Measurements from ENCODE around the gene TRIM63.

TRIM63 gene

DNA sequence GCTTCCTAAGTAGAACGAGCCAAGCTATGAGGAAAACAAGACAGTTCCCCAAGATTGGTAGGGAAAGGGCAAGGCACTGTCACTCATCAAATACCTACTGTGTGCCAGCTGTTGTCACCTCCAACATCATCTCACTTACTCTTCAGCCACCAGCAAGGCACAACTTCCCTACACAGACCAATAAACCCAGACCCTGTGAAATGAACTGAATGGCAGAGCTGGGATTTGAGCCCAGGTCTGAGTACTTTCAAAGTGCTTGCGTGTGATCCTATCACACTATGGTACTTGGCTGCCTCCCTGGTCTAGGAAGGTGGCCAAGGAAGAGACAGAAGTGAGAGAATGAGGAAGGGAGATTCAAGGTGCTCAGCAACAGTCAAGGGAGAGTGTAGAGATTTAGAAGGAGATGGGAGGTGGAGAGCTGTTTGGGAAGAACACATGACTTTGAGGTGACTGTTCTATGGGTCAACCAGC is 16.7 kb upstream of the TRIM63 start:
- DNase-seq = no peak

DNA sequence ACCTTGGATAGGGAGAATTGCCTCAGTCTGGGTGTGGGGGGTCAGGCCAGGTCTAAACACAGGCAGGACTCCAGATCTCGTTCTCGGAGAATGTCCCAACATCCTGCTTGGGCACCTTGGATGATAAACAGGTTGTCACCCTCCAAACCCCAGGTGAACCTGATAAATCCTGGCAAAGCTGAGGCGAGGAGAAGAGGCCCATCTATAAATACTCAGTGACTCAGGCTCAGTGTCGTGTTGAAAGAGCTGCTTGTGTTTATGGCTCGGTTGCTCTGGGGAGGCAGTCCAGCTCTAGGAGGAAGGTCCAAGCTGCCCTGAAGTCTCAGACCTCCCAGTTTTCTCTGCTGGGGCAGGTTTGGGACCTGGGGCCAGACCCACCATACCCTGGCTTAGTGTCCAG is 15.8 kb upstream of the TRIM63 start:
- DNase-seq = no peak

DNA sequence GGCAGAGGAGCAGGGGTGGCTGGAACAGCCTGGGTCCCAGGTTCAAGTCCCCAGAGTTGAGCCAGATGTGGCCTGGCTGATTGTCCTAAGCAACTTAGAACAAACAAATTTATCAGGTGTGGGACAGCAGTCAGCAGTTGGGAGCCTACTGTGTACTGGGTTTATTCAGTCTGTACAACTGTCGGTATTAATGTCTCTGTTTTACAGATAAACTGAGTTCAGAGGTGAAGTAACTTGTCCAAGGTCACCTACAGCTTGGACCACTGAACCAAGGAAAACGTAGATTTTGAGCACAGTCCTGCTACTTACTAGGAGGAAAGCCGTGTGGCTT is 14.6 kb upstream of the TRIM63 start:
- DNase-seq = no peak

- no peak for DNase-seq
Observed at GRCh38 chr1:26081267-26082019, 14.0 kb upstream of the TRIM63 start.

- DNase-seq = no peak
Observed at GRCh38 chr1:26079960-26080814, 12.8 kb upstream of the TRIM63 start.

GRCh38 chr1:26079178-26079563 is 11.7 kb upstream of the TRIM63 start:
- DNase-seq = no peak

- DNase-seq = no peak
Observed at GRCh38 chr1:26078286-26079177, 11.1 kb upstream of the TRIM63 start.

DNA sequence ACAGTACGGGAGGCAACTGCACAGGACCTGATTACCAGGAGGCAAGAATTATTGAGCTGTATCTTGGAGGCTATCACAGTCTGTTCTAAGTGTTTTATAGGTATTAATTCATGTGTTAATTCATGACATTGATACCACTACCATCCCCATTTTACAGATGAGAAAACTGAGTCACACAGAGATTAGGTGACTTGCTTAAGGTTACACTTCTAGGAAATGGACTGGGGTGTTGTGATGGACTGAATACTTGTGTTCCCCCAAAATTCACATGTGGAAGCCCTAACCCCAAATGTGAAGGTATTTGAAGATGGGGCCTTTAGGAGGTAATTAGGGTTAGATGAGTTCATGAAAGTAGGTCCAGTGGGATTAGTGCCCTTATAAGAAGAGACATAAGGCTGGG is 10.1 kb upstream of the TRIM63 start:
- no peak for DNase-seq

DNA sequence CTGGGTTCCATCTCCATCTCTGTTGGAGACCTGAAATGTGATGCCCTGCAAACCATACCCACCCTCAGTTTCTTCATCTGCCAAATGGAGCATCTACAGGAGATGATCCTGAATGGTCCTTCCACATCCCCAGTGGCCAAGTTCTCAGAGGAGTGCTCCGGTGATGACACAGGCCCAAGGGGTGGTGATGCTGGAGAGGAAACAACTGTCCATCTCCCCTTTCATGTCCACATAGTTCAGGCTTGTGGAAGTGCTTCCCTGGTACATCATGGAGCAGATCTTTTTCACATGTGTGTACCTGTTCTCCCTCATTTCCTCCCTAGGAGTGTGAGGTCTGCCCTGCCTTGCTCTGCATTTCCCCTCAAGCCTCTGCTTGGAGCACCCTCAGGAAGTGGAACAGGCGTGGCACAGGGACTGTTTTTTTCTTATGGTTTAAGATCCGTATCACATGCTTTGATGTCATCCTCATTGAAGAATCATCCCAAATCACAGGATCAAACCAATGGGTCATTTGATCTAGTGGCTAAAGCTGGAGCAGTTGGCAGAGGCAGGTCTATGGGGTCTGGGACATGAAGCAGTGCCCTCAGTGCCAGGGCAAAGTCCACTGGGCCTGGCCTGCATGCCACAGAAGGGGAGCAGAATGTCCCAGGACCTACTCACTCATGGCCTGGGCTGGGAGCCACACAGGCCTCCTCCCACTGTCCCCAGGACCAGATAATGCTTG is 8.2 kb upstream of the TRIM63 start:
- DNase-seq = no peak

DNA sequence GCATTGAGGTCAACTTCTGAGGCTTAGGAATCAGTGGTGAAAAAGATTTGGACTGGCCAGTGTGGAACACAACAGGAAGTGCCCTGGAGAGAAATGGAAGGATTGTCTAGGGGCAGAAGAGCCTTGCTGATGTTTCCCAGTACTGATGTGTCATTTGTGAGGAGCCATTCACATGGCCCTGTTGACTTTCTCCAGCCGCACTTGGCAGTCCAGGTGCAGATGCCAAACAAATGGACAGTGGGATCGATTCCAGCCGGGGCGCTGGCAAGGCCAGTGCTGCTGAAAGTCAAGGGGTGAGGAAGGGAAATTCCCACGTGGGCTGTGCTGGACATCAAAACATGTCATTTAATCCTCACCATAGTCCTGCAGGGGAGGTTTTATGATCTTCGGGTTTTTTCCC is 4.9 kb upstream of the TRIM63 start:
- no peak for DNase-seq

DNA sequence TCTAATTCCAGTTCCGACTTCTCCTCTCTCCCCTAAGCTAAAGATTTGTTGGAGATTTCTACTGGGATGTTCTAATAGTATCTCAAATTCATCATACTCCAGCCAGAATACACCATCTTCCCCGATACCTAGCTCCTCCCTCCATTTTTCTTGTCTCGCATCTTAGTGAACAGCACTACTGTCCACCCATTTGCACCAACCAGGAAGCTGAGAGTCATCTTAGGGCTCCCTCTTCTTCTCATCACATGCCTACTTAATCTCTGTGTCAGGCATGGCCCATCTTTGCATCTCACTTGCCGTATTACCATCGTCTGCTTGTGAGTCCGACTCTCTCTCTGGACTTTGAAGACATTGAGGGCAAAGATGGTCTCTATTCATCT is 3.5 kb upstream of the TRIM63 start:
- DNase-seq = no peak

GRCh38 chr1:26070296-26070962 is 3.0 kb upstream of the TRIM63 start:
- no peak for DNase-seq

DNA sequence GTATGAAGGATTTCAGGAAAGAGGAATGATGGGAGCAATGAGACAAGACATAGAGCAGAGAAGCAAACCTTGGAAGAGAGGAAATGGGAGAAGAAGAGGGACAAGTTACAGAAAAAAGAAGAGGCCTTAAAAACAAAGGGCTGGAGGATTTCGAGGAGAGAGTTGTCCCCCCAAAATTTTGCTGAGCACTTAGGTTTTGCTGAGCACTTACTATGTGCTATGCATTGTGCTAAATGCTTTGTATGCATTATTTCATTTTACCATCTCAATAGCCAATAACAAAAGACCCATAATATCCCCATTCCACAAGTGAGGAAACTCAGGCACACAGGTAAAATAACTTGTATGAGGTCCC is 2.5 kb upstream of the TRIM63 start:
- DNase-seq = no peak

- DNase-seq = no peak
Observed at GRCh38 chr1:26066857-26067256, 573 bp downstream of the TRIM63 start.

- DNase-seq = no peak
Observed at GRCh38 chr1:26066160-26066559, 1.3 kb downstream of the TRIM63 start.

DNA sequence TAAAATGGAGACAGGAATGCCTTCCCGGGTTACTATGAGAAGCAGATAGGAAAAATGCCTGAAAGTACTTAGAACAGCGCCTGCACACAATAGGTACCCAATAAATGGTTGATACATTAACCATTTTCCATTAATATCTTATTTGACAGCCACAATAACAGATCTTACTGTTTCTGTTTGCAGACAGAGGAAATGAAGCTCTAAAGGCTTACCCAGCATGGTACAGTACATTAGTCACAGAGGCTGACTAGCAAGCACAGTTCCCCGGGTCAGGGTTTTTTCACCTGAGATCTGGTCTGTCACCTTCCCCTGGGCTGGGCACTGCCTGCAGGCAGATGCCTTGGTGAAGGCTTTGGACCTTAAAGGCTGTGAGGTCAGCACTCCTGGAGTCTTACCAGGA is 2.9 kb downstream of the TRIM63 start:
- no peak for DNase-seq

DNA sequence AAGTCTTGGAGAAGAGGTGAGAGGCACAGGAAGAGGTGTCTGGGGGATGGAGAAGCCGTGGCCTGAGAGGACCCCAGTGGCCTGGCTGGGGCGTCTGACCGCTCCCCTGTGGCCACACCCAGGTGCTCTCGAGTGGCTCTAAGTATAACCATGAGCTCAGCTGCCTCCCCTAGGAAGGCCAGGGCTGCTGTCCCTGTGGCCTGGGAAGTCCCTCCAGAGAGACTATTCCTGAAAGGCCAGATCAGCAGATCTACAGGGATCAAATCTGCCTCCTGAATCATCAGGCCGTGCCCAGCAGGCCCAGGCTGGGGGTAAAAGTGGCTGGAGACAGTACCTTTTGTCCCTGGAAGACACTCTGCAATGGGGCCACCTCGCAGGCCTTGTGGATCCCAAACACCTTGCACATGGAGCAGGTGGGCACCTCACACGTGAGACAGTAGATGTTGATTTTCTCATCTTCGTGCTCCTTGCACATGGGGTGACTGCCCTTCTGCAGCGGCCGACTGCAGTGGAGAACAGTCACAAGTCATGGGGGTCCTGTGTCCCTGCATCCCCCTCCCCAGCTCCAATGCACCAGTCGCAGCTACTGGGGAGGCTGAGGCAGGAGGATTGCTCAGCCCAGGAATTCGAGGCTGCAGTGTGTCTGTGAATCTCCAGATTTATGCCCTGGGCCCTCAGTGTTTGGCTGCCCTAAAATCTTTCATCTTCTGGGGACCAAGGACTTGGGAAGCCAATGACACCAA is 6.4 kb downstream of the TRIM63 start:
- DNase-seq = no peak

- DNase-seq = no peak
Observed at GRCh38 chr1:26059906-26060305, 7.5 kb downstream of the TRIM63 start.

DNA sequence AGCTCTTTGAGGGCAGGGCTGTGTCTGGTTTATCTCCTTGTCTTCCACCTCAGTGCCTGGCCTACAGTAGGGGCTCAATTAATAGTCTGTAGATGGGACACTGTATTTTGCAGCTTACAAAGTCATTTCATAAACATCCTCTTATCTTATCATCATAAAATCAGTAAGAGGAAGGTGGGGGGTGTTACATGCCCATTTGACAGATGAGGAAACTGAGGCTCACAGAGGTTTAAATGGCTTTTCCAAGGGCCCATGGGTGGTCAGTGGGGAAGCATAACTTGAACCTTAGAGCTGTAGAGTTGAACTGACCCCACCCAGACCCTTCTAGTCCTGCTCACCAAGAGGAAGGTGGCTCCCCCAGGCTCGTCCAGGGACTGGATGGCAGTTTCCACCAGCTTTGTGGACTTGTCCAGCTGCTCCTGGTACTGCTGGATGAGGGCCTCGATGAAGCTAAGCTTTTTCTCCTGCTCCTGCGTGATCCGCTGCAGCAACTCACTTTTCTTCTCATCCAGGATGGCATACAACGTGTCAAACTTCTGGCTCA is 9.3 kb downstream of the TRIM63 start:
- DNase-seq = no peak

GRCh38 chr1:26057189-26057588 is 10.2 kb downstream of the TRIM63 start:
- DNase-seq = no peak

DNA sequence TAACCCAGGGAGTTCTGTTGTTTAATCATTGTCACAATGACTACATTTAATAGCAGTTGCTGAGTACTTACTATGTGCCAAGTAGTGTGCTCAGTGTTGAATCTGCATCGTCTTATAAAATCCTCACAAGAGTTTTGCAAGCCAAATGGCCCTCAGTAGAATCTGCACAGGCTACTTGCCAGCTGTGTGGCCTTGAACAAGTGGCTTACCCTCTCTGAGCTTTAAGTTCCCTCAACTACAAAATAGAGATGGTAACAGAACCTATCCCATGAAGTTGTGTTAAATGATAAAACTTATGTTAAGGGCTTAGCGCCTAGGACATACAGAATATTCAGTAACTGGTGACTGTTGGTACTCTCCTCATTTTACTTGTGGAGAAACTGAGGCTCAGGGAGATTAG is 12.4 kb downstream of the TRIM63 start:
- DNase-seq = no peak

Data from stimulated activated CD4-positive, alpha-beta T cell treated with anti-CD3 and anti-CD28 coated beads, Interleukin-2, amount 100 ng/mL, for 48 hours (primary cell).